K562 (cell line): ENCODE measurements around the gene SPAG7. TPM values are rescaled to one million over a fixed set of nuclear protein-coding genes. Genes with fewer than 3 reads are reported as not detected.

Experiments used
- CAMTA2 ChIP-seq: fragments of 250-450 bp; sonication (Bioruptor Pico); conservative IDR thresholded peaks from 2 replicates; pipeline ENCODE4 v1.5.1; 2022
- CLOCK ChIP-seq: fragments of 250-450 bp; sonication (Bioruptor Pico); IDR thresholded peaks from 2 replicates; pipeline ENCODE4 v1.4.0; 2020; ENCODE audit warnings: mild to moderate bottlenecking, moderate library complexity, borderline replicate concordance
- CTBP1 ChIP-seq: fragments of 450-650 bp; IDR thresholded peaks from 2 replicates; pipeline ENCODE4 v1.6.1; 2016; ENCODE audit warnings: borderline replicate concordance
- JUND ChIP-seq, 2 experiments: IDR thresholded peaks; 2 replicates in 1 of 2; 3 replicates in 1 of 2; pipeline ENCODE4 v1.6.1; 2011; ENCODE audit warnings: borderline replicate concordance in 2 of 2, low read depth in 2 of 2, low read length in 2 of 2, improper control_type of control experiment in 1 of 2, missing biosample characterization in 1 of 2, missing genetic modification characterization in 1 of 2, missing genetic modification reagents in 1 of 2
- L3MBTL2 ChIP-seq: fragments of 450-650 bp; IDR thresholded peaks from 2 replicates; pipeline ENCODE4 v1.6.1; 2016; ENCODE audit warnings: mild to moderate bottlenecking, moderate library complexity
- SMARCE1 ChIP-seq: fragments of 450-650 bp; IDR thresholded peaks from 2 replicates; pipeline ENCODE4 v1.7.1; 2016; ENCODE audit warnings: mild to moderate bottlenecking
- THRB ChIP-seq: fragments of 450-650 bp; formaldehyde crosslinking; conservative IDR thresholded peaks from 2 replicates; pipeline ENCODE4 v1.4.0; 2022; ENCODE audit warnings: mild to moderate bottlenecking, missing genetic modification characterization
- U2AF1 ChIP-seq: fragments of 200-400 bp; formaldehyde crosslinking; optimal IDR thresholded peaks from 2 replicates; pipeline ENCODE3; 2017; ENCODE audit warnings: mild to moderate bottlenecking, low read depth, low read length, moderate library complexity
- UBTF ChIP-seq, 2 experiments: IDR thresholded peaks; 2 replicates each; pipeline ENCODE4 v1.6.1; 2012; ENCODE audit warnings: improper control_type of control experiment in 2 of 2, low read depth in 2 of 2, low read length in 2 of 2, borderline replicate concordance in 1 of 2
- ZKSCAN8 ChIP-seq: fragments of 200-800 bp; sonication (Bioruptor generic); IDR thresholded peaks from 2 replicates; pipeline ENCODE4 v1.6.1; 2016; ENCODE audit warnings: missing genetic modification characterization, missing compliant biosample characterization
- ZNF766 ChIP-seq: fragments of 200-800 bp; sonication (Bioruptor generic); conservative IDR thresholded peaks from 2 replicates; pipeline ENCODE4 v1.6.1; 2016; ENCODE audit warnings: missing genetic modification characterization, missing compliant biosample characterization
- ZNF830 ChIP-seq: fragments of 250-450 bp; sonication (Bioruptor Pico); IDR thresholded peaks from 2 replicates; pipeline ENCODE4 v1.5.0; 2021; ENCODE audit warnings: mild to moderate bottlenecking
- polyA plus RNA-seq, 8 experiments: library from polyadenylated mRNA; depleted of rRNA in 4 of 8; stranded (reverse) in 5 of 8; unstranded in 3 of 8; fragments of >200 nt; fragmentation: Nextera tagmentation in 2 of 8; fragmentation: Illumina TruSeq in 1 of 8; extraction: Ambion mirVana in 2 of 8; extraction: Trizol in 1 of 8; gene quantifications; 2 replicates each; pipeline versions ENCODE4 v1.2.1 to v1.2.3, GENCODE V29; 2011 to 2014; ENCODE audit warnings: inconsistent platforms in 1 of 8, missing spikeins in 1 of 8
- total RNA-seq, 7 experiments: library from RNA; depleted of rRNA in 6 of 7; stranded (reverse); fragments of >200 nt in 6 of 7; fragmentation: Illumina TruSeq in 2 of 7; extraction: Trizol in 2 of 7; gene quantifications; 2 replicates each; pipeline versions ENCODE4 v1.2.1 to v1.2.3, GENCODE V29; 2011 to 2021; ENCODE audit warnings: low replicate concordance in 1 of 7
- TF ChIP-seq, protein P1 (sequence below): fragments of 450-650 bp; formaldehyde crosslinking; IDR thresholded peaks from 2 replicates; pipeline ENCODE4 v1.4.0; 2020; ENCODE audit warnings: mild to moderate bottlenecking, mixed read lengths
- TF ChIP-seq, protein P2 (sequence below): fragments of 200-800 bp; sonication (Bioruptor generic); IDR thresholded peaks from 2 replicates; pipeline ENCODE4 v1.6.1; 2017; ENCODE audit warnings: missing genetic modification characterization, missing compliant biosample characterization
- TF ChIP-seq, protein P3 (sequence below): sonication (generic); formaldehyde crosslinking; IDR thresholded peaks from 2 replicates; pipeline ENCODE4 v1.8.1; 2022; ENCODE audit warnings: missing genetic modification reagents

Gene SPAG7
- total and polyA plus RNA-seq, 9 of the 15 experiments (the other 6 are each of a cell fraction or from before 2014, with no cell fraction given) = 5.6 to 53.5 (median 36.3) TPM

DNA sequence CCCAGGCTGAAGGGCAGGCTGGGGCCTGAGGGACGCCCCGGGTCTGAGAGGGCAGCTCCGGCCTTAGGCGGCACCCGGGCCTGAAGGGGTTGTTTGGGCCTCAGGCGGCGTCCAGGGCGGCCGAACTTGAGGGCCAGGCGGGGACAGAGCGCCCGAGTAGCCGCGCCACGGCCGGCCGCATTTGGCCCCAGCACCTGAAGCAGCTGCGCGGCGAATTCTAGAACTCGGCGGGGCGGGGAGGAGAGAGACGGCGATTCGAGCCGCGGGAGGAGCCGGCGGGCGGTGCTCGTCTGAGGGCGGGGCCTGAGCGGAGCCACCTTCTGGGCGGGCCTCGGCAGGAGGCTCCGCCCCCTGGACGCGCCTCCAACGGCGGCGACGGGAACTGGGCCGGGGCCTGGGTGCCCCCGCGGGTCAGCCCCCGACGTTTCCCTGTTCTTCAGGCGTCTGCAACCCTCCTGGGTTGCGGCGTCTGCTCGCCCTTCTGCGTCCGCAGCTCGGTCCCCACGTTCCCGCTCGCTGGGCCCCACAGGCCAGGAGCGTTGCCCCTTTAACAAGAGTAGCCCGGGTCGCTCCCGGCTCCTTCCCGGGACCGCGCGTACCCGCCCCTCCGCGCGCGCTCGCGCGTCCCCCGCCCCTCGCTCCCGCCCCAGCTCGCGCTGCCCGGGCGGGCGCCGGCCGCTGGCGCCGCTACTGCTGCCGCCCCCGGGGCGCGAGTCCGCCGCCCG, 29.8 kb upstream of the SPAG7 start, which contains the start of the genes INCA1 and KIF1C (continued):
- TF ChIP-seq UBTF (IDR thresholded peaks at IDR 0.05; ENCODE audit: borderline replicate concordance in 1 of 2, low read depth in 2 of 2, low read length in 2 of 2) (peak in 1 of 2 experiments; percentile 57; a peak in 1 of 4 replicates), U2AF1 (peak; percentile 40), JUND (IDR thresholded peaks at IDR 0.05; ENCODE audit: borderline replicate concordance, low read depth, low read length) (peak; percentile 65), JUND (tag; IDR thresholded peaks at IDR 0.05; ENCODE audit: borderline replicate concordance, low read depth, low read length) (no peak), CLOCK (no peak), THRB (CRISPR knock-in tag) (no peak), ZNF830 (CRISPR knock-in tag) (no peak), CAMTA2 (no peak), L3MBTL2 (peak; percentile 69), ZKSCAN8 (CRISPR knock-in tag) (no peak), SMARCE1 (no peak), ZNF766 (peak; percentile 58; the same call in 1 of the 2 replicates), CTBP1 (peak; percentile 65)
- TF ChIP-seq, protein P1, sequence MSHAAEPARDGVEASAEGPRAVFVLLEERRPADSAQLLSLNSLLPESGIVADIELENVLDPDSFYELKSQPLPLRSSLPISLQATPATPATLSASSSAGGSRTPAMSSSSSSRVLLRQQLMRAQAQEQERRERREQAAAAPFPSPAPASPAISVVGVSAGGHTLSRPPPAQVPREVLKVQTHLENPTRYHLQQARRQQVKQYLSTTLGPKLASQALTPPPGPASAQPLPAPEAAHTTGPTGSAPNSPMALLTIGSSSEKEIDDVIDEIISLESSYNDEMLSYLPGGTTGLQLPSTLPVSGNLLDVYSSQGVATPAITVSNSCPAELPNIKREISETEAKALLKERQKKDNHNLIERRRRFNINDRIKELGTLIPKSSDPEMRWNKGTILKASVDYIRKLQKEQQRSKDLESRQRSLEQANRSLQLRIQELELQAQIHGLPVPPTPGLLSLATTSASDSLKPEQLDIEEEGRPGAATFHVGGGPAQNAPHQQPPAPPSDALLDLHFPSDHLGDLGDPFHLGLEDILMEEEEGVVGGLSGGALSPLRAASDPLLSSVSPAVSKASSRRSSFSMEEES (CRISPR knock-in tag) = no peak
- TF ChIP-seq, protein P2, sequence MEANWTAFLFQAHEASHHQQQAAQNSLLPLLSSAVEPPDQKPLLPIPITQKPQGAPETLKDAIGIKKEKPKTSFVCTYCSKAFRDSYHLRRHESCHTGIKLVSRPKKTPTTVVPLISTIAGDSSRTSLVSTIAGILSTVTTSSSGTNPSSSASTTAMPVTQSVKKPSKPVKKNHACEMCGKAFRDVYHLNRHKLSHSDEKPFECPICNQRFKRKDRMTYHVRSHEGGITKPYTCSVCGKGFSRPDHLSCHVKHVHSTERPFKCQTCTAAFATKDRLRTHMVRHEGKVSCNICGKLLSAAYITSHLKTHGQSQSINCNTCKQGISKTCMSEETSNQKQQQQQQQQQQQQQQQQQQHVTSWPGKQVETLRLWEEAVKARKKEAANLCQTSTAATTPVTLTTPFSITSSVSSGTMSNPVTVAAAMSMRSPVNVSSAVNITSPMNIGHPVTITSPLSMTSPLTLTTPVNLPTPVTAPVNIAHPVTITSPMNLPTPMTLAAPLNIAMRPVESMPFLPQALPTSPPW = peak; percentile 84
- TF ChIP-seq, protein P3, sequence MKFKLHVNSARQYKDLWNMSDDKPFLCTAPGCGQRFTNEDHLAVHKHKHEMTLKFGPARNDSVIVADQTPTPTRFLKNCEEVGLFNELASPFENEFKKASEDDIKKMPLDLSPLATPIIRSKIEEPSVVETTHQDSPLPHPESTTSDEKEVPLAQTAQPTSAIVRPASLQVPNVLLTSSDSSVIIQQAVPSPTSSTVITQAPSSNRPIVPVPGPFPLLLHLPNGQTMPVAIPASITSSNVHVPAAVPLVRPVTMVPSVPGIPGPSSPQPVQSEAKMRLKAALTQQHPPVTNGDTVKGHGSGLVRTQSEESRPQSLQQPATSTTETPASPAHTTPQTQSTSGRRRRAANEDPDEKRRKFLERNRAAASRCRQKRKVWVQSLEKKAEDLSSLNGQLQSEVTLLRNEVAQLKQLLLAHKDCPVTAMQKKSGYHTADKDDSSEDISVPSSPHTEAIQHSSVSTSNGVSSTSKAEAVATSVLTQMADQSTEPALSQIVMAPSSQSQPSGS (CRISPR knock-in tag) = no peak
